SK-N-SH treated with all-trans-retinoic acid at 6 μM for 48 hours (cell line): ENCODE results near the gene SLC7A6OS.

Experiments used
- BACH2 ChIP-seq: fragments of 250-450 bp; sonication (Bioruptor Pico); IDR thresholded peaks from 2 replicates; pipeline ENCODE4 v1.9.0; 2021; ENCODE audit warnings: mild to moderate bottlenecking, borderline replicate concordance
- CSDC2 ChIP-seq: fragments of 250-450 bp; sonication (Bioruptor Pico); IDR thresholded peaks from 2 replicates; pipeline ENCODE4 v1.5.0; 2020; ENCODE audit warnings: mild to moderate bottlenecking, moderate library complexity
- GLIS3 ChIP-seq: fragments of 250-450 bp; sonication (Bioruptor Pico); IDR thresholded peaks from 2 replicates; pipeline ENCODE4 v1.5.0; 2020; ENCODE audit warnings: mild to moderate bottlenecking, moderate library complexity
- ISL1 ChIP-seq: fragments of 250-450 bp; sonication (Bioruptor Pico); IDR thresholded peaks from 2 replicates; pipeline ENCODE4 v2.1.2; 2022; ENCODE audit warnings: mild to moderate bottlenecking, moderate library complexity
- OSR1 ChIP-seq: fragments of 250-450 bp; sonication (Bioruptor Pico); IDR thresholded peaks from 2 replicates; pipeline ENCODE4 v1.8.0; 2022; ENCODE audit warnings: moderate library complexity, mild to moderate bottlenecking, inconsistent platforms
- PPARA ChIP-seq: fragments of 250-450 bp; sonication (Bioruptor Pico); IDR thresholded peaks from 2 replicates; pipeline ENCODE4 v1.5.0; 2020; ENCODE audit warnings: mild to moderate bottlenecking, borderline replicate concordance
- RARB ChIP-seq: fragments of 250-450 bp; sonication (Bioruptor Pico); IDR thresholded peaks from 2 replicates; pipeline ENCODE4 v1.8.0; 2021; ENCODE audit warnings: mild to moderate bottlenecking, moderate library complexity
- SNAI2 ChIP-seq: fragments of 250-450 bp; sonication (Bioruptor Pico); IDR thresholded peaks from 2 replicates; pipeline ENCODE4 v1.5.0; 2020; ENCODE audit warnings: mild to moderate bottlenecking, moderate library complexity
- TOX ChIP-seq: fragments of 250-450 bp; sonication (Bioruptor Pico); IDR thresholded peaks from 2 replicates; pipeline ENCODE4 v1.8.0; 2021; ENCODE audit warnings: mild to moderate bottlenecking, moderate library complexity, borderline replicate concordance
- ZFP3 ChIP-seq: fragments of 250-450 bp; sonication (Bioruptor Pico); IDR thresholded peaks from 2 replicates; pipeline ENCODE4 v1.5.0; 2020; ENCODE audit warnings: mild to moderate bottlenecking, moderate library complexity
- ZNF8 ChIP-seq: fragments of 450-650 bp; formaldehyde crosslinking; IDR thresholded peaks from 2 replicates; pipeline ENCODE4 v1.5.0; 2020; ENCODE audit warnings: mild to moderate bottlenecking, moderate library complexity
- TF ChIP-seq, protein P1 (sequence below): fragments of 250-450 bp; sonication (Bioruptor Pico); IDR thresholded peaks from 2 replicates; pipeline ENCODE4 v1.5.1; 2020; ENCODE audit warnings: low read depth, mild to moderate bottlenecking, moderate library complexity
- TF ChIP-seq, protein P2 (sequence below): fragments of 250-450 bp; sonication (Bioruptor Pico); IDR thresholded peaks from 2 replicates; pipeline ENCODE4 v1.8.0; 2020; ENCODE audit warnings: mild to moderate bottlenecking, moderate library complexity, borderline replicate concordance

DNA sequence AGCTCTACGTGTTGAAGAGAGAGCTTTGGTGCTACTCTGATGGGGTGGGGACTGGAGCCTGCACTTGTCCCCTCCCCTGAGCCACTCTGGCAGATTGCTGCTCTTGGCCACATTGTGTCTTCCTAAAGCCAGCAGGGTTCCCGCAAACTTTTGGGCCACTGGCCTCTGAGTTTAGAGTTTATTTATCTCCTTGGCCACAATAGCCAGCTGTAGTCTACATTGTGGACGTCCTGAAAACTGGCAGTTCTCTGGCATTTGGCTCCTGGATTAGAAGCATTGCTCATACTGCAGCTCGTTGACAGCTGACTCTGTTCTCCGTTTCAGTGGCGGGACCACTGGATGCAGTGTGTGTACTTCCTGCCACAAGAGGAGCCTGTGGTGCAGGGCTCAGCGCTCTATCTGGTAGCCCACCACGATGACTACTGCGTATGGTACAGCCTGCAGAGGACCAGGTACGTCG lies 34.6 kb upstream of the SLC7A6OS start:
- TF ChIP-seq SNAI2 (no peak), BACH2 (no peak), ISL1 (CRISPR knock-in tag) (no peak), CSDC2 (CRISPR knock-in tag) (no peak), OSR1 (no peak), ZNF8 (CRISPR knock-in tag) (no peak), TOX (CRISPR knock-in tag) (no peak), GLIS3 (CRISPR knock-in tag) (no peak), RARB (CRISPR knock-in tag) (no peak), ZFP3 (CRISPR knock-in tag) (no peak), PPARA (no peak)
- TF ChIP-seq, protein P1, sequence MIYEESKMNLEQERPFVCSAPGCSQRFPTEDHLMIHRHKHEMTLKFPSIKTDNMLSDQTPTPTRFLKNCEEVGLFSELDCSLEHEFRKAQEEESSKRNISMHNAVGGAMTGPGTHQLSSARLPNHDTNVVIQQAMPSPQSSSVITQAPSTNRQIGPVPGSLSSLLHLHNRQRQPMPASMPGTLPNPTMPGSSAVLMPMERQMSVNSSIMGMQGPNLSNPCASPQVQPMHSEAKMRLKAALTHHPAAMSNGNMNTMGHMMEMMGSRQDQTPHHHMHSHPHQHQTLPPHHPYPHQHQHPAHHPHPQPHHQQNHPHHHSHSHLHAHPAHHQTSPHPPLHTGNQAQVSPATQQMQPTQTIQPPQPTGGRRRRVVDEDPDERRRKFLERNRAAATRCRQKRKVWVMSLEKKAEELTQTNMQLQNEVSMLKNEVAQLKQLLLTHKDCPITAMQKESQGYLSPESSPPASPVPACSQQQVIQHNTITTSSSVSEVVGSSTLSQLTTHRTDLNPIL (CRISPR knock-in tag) = no peak
- TF ChIP-seq, protein P2, sequence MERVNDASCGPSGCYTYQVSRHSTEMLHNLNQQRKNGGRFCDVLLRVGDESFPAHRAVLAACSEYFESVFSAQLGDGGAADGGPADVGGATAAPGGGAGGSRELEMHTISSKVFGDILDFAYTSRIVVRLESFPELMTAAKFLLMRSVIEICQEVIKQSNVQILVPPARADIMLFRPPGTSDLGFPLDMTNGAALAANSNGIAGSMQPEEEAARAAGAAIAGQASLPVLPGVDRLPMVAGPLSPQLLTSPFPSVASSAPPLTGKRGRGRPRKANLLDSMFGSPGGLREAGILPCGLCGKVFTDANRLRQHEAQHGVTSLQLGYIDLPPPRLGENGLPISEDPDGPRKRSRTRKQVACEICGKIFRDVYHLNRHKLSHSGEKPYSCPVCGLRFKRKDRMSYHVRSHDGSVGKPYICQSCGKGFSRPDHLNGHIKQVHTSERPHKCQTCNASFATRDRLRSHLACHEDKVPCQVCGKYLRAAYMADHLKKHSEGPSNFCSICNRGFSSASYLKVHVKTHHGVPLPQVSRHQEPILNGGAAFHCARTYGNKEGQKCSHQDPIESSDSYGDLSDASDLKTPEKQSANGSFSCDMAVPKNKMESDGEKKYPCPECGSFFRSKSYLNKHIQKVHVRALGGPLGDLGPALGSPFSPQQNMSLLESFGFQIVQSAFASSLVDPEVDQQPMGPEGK (CRISPR knock-in tag) = no peak
